ENCODE results near the gene RAD9A.

Gene RAD9A

GRCh38 chr11:67389477-67389876 lies 2.3 kb upstream of the RAD9A start:
- no peak overlapping the region for H3K27ac ChIP-seq

GRCh38 chr11:67390947-67391303 lies 861 bp upstream of the RAD9A start:
- H3K4me3 ChIP-seq: peak overlapping the region; percentile 60 to 81 (median 74)
- peak overlapping the region in 20 of 21 experiments; percentile 46 to 95 (median 84) for H3K27ac ChIP-seq

More at GRCh38 chr11:67389477-67389876, 2.3 kb upstream of the RAD9A start:
- H3K4me3 ChIP-seq: no peak overlapping the region

- peak overlapping the region; percentile 60 to 81 (median 74) for H3K4me3 ChIP-seq
- peak overlapping the region in 20 of 21 experiments; percentile 24 to 95 (median 84) for H3K27ac ChIP-seq
These were observed 463 bp downstream of the RAD9A start for GRCh38 chr11:67392183-67392715.

GRCh38 chr11:67393437-67393836 lies 1.7 kb downstream of the RAD9A start:
- Histone ChIP-seq H3K27ac (no peak overlapping the region), H3K4me3 (no peak overlapping the region)

- H3K4me3 ChIP-seq: no peak overlapping the region
These were observed 2.2 kb downstream of the RAD9A start for GRCh38 chr11:67393990-67394389.

GRCh38 chr11:67395555-67396258 lies 3.9 kb downstream of the RAD9A start:
- no peak overlapping the region for H3K27ac ChIP-seq

More at GRCh38 chr11:67393990-67394389, 2.2 kb downstream of the RAD9A start:
- H3K27ac ChIP-seq: no peak overlapping the region

GRCh38 chr11:67396259-67396581 lies 4.4 kb downstream of the RAD9A start:
- Histone ChIP-seq H3K27ac (peak overlapping the region in 5 of 21 experiments; percentile 19 to 77 (median 50)), H3K4me3 (no peak overlapping the region)

More at GRCh38 chr11:67395555-67396258, 3.9 kb downstream of the RAD9A start:
- H3K4me3 ChIP-seq: no peak overlapping the region

GRCh38 chr11:67396587-67397389 lies 5.0 kb downstream of the RAD9A start:
- Histone ChIP-seq H3K4me3 (no peak overlapping the region), H3K27ac (peak overlapping the region in 6 of 21 experiments; percentile 19 to 77 (median 37))

- Histone ChIP-seq H3K4me3 (no peak overlapping the region), H3K27ac (peak overlapping the region in 3 of 21 experiments; percentile 23 to 77 (median 62))
These were observed 5.8 kb downstream of the RAD9A start for GRCh38 chr11:67397536-67397935.

GRCh38 chr11:67397986-67398660 lies 6.3 kb downstream of the RAD9A start:
- H3K27ac ChIP-seq: no peak overlapping the region
- H3K4me3 ChIP-seq: no peak overlapping the region

- peak overlapping the region in 2 of 21 experiments; percentile 6 to 35 for H3K27ac ChIP-seq
- no peak overlapping the region for H3K4me3 ChIP-seq
These were observed 7.1 kb downstream of the RAD9A start for GRCh38 chr11:67398661-67399563.

GRCh38 chr11:67400251-67400941 lies 8.6 kb downstream of the RAD9A start:
- peak overlapping the region in 20 of 21 experiments; percentile 85 to 99 (median 96) for H3K27ac ChIP-seq
- peak overlapping the region; percentile 78 to 97 (median 89) for H3K4me3 ChIP-seq

GRCh38 chr11:67400942-67401494 lies 9.2 kb downstream of the RAD9A start:
- Histone ChIP-seq H3K4me3 (peak overlapping the region; percentile 78 to 97 (median 89)), H3K27ac (peak overlapping the region; percentile 50 to 99 (median 96))

GRCh38 chr11:67401495-67402191 lies 9.9 kb downstream of the RAD9A start, which contains the start of gene PPP1CA:
TSS of gene PPP1CA (minus strand) at chr11:67401858. CDS start at chr11:67401782, 76 bp downstream.
- Histone ChIP-seq H3K4me3 (peak within 1 kb of the TSS; percentile 78 to 97 (median 89)), H3K27ac (peak within 1 kb of the TSS; percentile 50 to 99 (median 96))

GRCh38 chr11:67402192-67402839 lies 10.5 kb downstream of the RAD9A start:
- peak overlapping the region in 20 of 21 experiments; percentile 73 to 99 (median 95) for H3K27ac ChIP-seq
- peak overlapping the region; percentile 9 to 94 (median 78) for H3K4me3 ChIP-seq

GRCh38 chr11:67403085-67403484 lies 11.3 kb downstream of the RAD9A start:
- peak overlapping the region in 16 of 21 experiments; percentile 49 to 99 (median 95) for H3K27ac ChIP-seq
- H3K4me3 ChIP-seq: peak overlapping the region in 4 of 7 experiments; percentile 39 to 48 (median 42)
